Karpas-422 (cell line): ENCODE measurements around the gene ZC3H10. TPM values are rescaled to one million over a fixed set of nuclear protein-coding genes. Genes with fewer than 3 reads are reported as not detected.

ENCODE experiments used
- DNase-seq: peaks from one replicate; pipeline ENCODE4 v3.0.0-alpha.2; 2015
- H2AFZ ChIP-seq: fragments of 200-600 bp; sonication (generic); 2 replicates; pipeline ENCODE4 v1.6.1; 2014; ENCODE audit warnings: antibody characterized with exemption, low read length, mixed read lengths
- H3K27ac ChIP-seq: fragments of 200-600 bp; sonication (generic); 2 replicates; pipeline ENCODE4 v1.5.1; 2014; ENCODE audit warnings: mild to moderate bottlenecking, low read length, moderate library complexity
- H3K27me3 ChIP-seq: fragments of 200-600 bp; sonication (generic); 2 replicates; pipeline ENCODE4 v1.6.1; 2014; ENCODE audit warnings: low read length, mixed read lengths
- H3K36me3 ChIP-seq: fragments of 200-600 bp; sonication (generic); 2 replicates; pipeline ENCODE4 v1.6.1; 2014; ENCODE audit warnings: low read length, mixed read lengths; ENCODE audit not compliant: insufficient read depth
- H3K4me1 ChIP-seq: fragments of 200-600 bp; sonication (generic); 2 replicates; pipeline ENCODE4 v1.6.1; 2014; ENCODE audit warnings: mild to moderate bottlenecking, low read length, mixed read lengths
- H3K4me2 ChIP-seq: fragments of 200-600 bp; sonication (generic); 2 replicates; pipeline ENCODE4 v1.6.1; 2014; ENCODE audit warnings: low read length, low read depth, mild to moderate bottlenecking; ENCODE audit not compliant: poor library complexity, severe bottlenecking
- H3K4me3 ChIP-seq: fragments of 200-600 bp; sonication (generic); 2 replicates; pipeline ENCODE4 v1.5.1; 2014; ENCODE audit warnings: mild to moderate bottlenecking, antibody characterized with exemption, low read length, mixed read lengths
- H3K79me2 ChIP-seq: fragments of 200-600 bp; sonication (generic); 2 replicates; pipeline ENCODE4 v1.6.1; 2014; ENCODE audit warnings: mild to moderate bottlenecking, low read length, mixed read lengths
- H3K9ac ChIP-seq: fragments of 200-600 bp; sonication (generic); 2 replicates; pipeline ENCODE4 v1.6.0; 2014; ENCODE audit warnings: low read length
- H3K9me2 ChIP-seq: fragments of 200-600 bp; sonication (generic), shearing (Covaris generic); replicated peaks from 2 replicates; pipeline ENCODE4 v1.6.0; 2014; ENCODE audit warnings: mild to moderate bottlenecking, low read length, moderate library complexity; ENCODE audit not compliant: insufficient read depth
- H3K9me3 ChIP-seq: fragments of 300-700, 200-600 bp; sonication (generic); 2 replicates; pipeline ENCODE4 v1.6.1; 2014; ENCODE audit warnings: low read length, mixed read lengths
- H4K20me1 ChIP-seq: fragments of 200-600 bp; sonication (generic); 2 replicates; pipeline ENCODE4 v1.6.1; 2014; ENCODE audit warnings: mild to moderate bottlenecking, antibody characterized with exemption, low read length, low read depth; ENCODE audit not compliant: insufficient read depth
- total RNA-seq: library from RNA; depleted of rRNA; stranded (reverse); fragments of >200 nt; shearing (Covaris generic); gene quantifications from 2 replicates; pipeline ENCODE4 v1.2.3, GENCODE V29; 2014; ENCODE audit warnings: low replicate concordance

The ZC3H10 gene
- total RNA-seq, 1 experiment from 2014 or later: 13.4 TPM

- no peak overlapping the region for H3K4me3 ChIP-seq
- H3K4me2 ChIP-seq: no peak overlapping the region
- H3K27me3 ChIP-seq: no peaks in the 10 kb centered on the region
- no peaks in the 10 kb centered on the region for H3K4me1 ChIP-seq
- peaks cover 26% of the 10 kb centered on the region; the same call in 1 of the 2 replicates for H3K36me3 ChIP-seq
- no peaks in the 10 kb centered on the region for H4K20me1 ChIP-seq
- H3K27ac ChIP-seq: no peak overlapping the region
- DNase-seq: no peak
- no peak overlapping the region for H2AFZ ChIP-seq
- no peaks in the 10 kb centered on the region for H3K9me3 ChIP-seq
- no peaks in the 10 kb centered on the region for H3K79me2 ChIP-seq
- no peaks in the 10 kb centered on the region for H3K9me2 ChIP-seq
- H3K9ac ChIP-seq: no peak overlapping the region
Observed at GRCh38 chr12:56141946-56142784, 24.1 kb downstream of the ZC3H10 start.

- H3K27me3 ChIP-seq: no peaks in the 10 kb centered on the region
- peaks cover 24% of the 10 kb centered on the region; the same call in 1 of the 2 replicates for H3K36me3 ChIP-seq
- H4K20me1 ChIP-seq: no peaks in the 10 kb centered on the region
- H3K27ac ChIP-seq: no peak overlapping the region
- H3K4me2 ChIP-seq: no peak overlapping the region
- H3K4me1 ChIP-seq: no peaks in the 10 kb centered on the region
- no peaks in the 10 kb centered on the region for H3K9me3 ChIP-seq
- DNase-seq: no peak
- H3K79me2 ChIP-seq: no peaks in the 10 kb centered on the region
- no peak overlapping the region for H2AFZ ChIP-seq
- H3K9ac ChIP-seq: no peak overlapping the region
- H3K9me2 ChIP-seq: no peaks in the 10 kb centered on the region
- H3K4me3 ChIP-seq: no peak overlapping the region
Observed at GRCh38 chr12:56143217-56143616, 25.2 kb downstream of the ZC3H10 start.

GRCh38 chr12:56143870-56144269 lies 25.8 kb downstream of the ZC3H10 start:
- Histone ChIP-seq H3K27me3 (no peaks in the 10 kb centered on the region), H3K9ac (no peak overlapping the region), H3K9me2 (no peaks in the 10 kb centered on the region), H3K4me3 (no peak overlapping the region), H3K36me3 (peaks cover 18% of the 10 kb centered on the region; the same call in 1 of the 2 replicates), H3K9me3 (no peaks in the 10 kb centered on the region), H4K20me1 (no peaks in the 10 kb centered on the region), H3K4me2 (no peak overlapping the region), H3K27ac (no peak overlapping the region), H2AFZ (no peak overlapping the region), H3K4me1 (no peaks in the 10 kb centered on the region), H3K79me2 (no peaks in the 10 kb centered on the region)
- no peak for DNase-seq

- Histone ChIP-seq H3K4me2 (no peak overlapping the region), H3K4me1 (no peaks in the 10 kb centered on the region), H3K9ac (no peak overlapping the region), H3K9me3 (no peaks in the 10 kb centered on the region), H3K27me3 (no peaks in the 10 kb centered on the region), H3K36me3 (peaks cover 15% of the 10 kb centered on the region; the same call in 1 of the 2 replicates), H3K4me3 (no peak overlapping the region), H3K9me2 (no peaks in the 10 kb centered on the region), H2AFZ (no peak overlapping the region), H4K20me1 (no peaks in the 10 kb centered on the region), H3K79me2 (no peaks in the 10 kb centered on the region), H3K27ac (no peak overlapping the region)
- no peak for DNase-seq
Observed at GRCh38 chr12:56145217-56145616, 27.2 kb downstream of the ZC3H10 start.

- no peaks in the 10 kb centered on the region for H3K9me2 ChIP-seq
- H3K4me3 ChIP-seq: no peak overlapping the region
- H2AFZ ChIP-seq: no peak overlapping the region
- H3K27ac ChIP-seq: no peak overlapping the region
- H3K4me1 ChIP-seq: peaks cover 9% of the 10 kb centered on the region
- peaks cover 4% of the 10 kb centered on the region; the same call in 1 of the 2 replicates for H3K79me2 ChIP-seq
- DNase-seq: no peak
- H3K27me3 ChIP-seq: no peaks in the 10 kb centered on the region
- no peak overlapping the region for H3K4me2 ChIP-seq
- H3K36me3 ChIP-seq: peaks cover 7% of the 10 kb centered on the region; the same call in 1 of the 2 replicates
- H3K9me3 ChIP-seq: no peaks in the 10 kb centered on the region
- no peak overlapping the region for H3K9ac ChIP-seq
- H4K20me1 ChIP-seq: no peaks in the 10 kb centered on the region
Observed at GRCh38 chr12:56146492-56147460, 28.7 kb downstream of the ZC3H10 start.

- Histone ChIP-seq H3K27me3 (no peaks in the 10 kb centered on the region), H3K9ac (no peak overlapping the region), H3K36me3 (no peaks in the 10 kb centered on the region), H3K4me3 (no peak overlapping the region), H2AFZ (no peak overlapping the region), H3K9me2 (no peaks in the 10 kb centered on the region), H3K9me3 (no peaks in the 10 kb centered on the region), H3K79me2 (peaks cover 13% of the 10 kb centered on the region; the same call in 1 of the 2 replicates), H3K4me1 (peaks cover 29% of the 10 kb centered on the region), H4K20me1 (no peaks in the 10 kb centered on the region), H3K4me2 (peak overlapping the region; percentile 89), H3K27ac (no peak overlapping the region)
- peak; percentile 57 for DNase-seq
Observed at GRCh38 chr12:56150563-56150962, 32.5 kb downstream of the ZC3H10 start.

- Histone ChIP-seq H3K9me3 (no peaks in the 10 kb centered on the region), H3K9me2 (no peaks in the 10 kb centered on the region), H3K4me1 (peaks cover 29% of the 10 kb centered on the region), H3K4me2 (peak overlapping the region; percentile 89), H3K9ac (peak overlapping the region; percentile 89), H3K79me2 (peaks cover 13% of the 10 kb centered on the region; the same call in 1 of the 2 replicates), H3K36me3 (no peaks in the 10 kb centered on the region), H2AFZ (peak overlapping the region; percentile 39), H3K27me3 (no peaks in the 10 kb centered on the region), H4K20me1 (no peaks in the 10 kb centered on the region), H3K4me3 (peak overlapping the region; percentile 83), H3K27ac (peak overlapping the region; percentile 91)
- DNase-seq: peak; percentile 90
Observed at GRCh38 chr12:56151672-56152131, 33.6 kb downstream of the ZC3H10 start.
